ENCODE results near the gene RBM42.
A peak's percentile ranks its signal among the peaks of the same experiment; 100 is the strongest.

The RBM42 gene

DNA sequence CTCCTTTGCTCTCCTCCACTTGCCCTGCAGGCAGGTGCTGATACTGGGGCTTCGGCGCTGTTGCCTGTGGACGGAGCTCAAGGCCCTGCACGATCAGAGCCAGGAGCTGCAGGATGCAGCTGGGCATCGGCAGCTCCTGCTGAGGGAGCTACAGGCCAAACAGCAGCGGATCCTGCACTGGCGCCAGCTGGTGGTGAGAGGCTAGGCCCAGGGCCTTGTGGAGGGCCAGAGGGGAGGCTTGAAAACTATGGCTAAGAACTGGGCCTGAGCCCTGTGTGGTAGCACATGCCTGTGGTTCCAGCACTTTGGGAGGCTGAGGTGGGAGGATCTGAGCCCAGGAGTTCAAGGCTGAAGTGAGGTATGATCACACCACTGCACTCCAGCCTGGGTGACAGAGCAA lies 10.0 kb upstream of the RBM42 start:
- no peak for DNase-seq
- in situ Hi-C loops (cut with MboI; ENCODE audit: low pct_unique_long_range_greater_than_20kb, low sequenced_read_pairs): no loop called here

DNA sequence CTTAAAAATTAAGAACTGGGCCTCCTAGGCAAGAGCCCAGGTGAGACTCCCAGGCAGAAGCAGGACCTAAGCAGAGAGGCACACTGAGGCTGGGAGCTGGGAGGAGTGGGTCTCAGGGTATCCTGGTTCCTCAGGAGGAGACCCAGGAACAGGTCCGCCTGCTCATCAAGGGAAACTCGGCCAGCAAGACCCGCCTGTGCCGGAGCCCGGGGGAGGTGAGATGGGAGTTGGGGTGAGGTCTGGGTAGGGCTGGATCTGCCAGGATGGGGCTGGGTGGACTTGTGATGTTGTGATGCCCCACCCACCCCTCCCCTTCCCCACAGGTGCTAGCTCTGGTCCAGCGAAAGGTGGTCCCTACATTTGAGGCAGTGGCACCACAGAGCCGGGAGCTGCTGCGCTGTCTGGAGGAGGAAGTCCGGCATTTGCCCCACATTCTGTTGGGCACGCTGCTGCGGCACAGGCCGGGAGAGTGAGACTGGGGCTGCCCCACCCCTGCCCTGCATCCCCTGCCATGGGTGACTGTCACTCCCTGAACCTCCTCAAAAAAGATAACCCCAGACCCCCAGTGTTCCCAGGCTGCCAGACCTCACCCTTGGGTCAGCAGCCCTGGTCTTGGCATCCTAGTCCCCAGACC lies 9.4 kb upstream of the RBM42 start:
- in situ Hi-C loops (cut with MboI; ENCODE audit: low pct_unique_long_range_greater_than_20kb, low sequenced_read_pairs): no loop called here
- DNase-seq: no peak

DNA sequence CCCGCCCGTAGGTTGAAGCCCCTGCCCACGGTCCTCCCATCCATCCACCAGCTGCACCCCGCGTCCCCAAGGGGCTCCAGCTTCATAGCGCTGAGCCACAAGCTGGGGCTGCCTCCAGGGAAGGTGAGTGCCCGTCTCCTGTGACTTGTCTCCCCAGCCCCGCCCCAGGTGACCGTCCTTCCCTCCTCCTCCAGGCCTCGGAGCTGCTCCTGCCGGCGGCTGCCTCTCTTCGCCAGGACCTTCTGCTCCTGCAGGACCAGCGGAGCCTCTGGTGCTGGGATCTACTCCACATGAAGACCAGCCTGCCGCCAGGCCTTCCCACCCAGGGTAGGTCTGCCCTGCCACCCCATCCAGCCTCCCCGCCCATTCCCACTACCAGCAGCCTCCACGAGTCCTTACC lies 8.8 kb upstream of the RBM42 start:
- in situ Hi-C loops (cut with MboI; ENCODE audit: low pct_unique_long_range_greater_than_20kb, low sequenced_read_pairs): no loop called here
- no peak for DNase-seq

DNA sequence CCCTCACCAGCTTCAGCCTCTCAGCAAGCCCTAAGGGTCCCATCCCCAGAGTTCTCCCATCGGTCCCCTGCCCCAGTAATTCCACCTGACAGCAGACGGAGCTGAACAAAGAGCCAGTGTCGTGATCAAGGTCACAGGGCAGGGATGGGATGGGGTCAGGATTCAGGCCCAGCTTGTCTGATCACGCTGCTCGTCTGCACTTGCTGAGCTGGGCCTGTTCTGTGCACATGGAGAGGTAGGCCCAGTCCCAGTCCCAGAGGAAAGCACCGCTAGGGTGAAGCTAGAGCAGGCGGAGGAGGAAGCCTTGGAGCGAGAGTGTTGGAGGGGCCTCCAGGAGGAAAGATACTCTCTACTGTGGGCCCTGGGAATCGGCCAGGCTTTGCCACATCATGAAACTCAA lies 7.1 kb upstream of the RBM42 start:
- in situ Hi-C loops (cut with MboI; ENCODE audit: low pct_unique_long_range_greater_than_20kb, low sequenced_read_pairs): no loop called here
- DNase-seq: no peak

DNA sequence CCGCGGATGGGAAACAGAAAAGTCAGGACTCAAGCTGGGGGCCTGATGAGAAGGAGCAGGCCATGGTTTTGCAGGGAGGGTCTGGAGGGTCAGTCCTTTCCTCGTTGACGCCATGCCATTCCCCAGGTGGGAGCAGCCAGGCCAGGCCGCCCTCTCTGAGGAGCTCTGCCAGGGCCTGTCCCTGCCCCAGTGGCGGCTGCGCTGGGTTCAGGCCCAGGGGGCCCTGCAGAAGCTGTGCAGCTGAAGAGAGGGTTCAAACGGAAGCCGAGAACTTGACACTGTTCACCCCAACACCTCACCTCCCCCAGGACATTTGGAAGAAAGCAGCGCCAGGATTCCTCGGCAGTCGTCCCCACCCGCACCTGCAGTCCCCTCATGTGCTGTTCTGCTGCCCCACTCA lies 6.1 kb upstream of the RBM42 start:
- no peak for DNase-seq
- in situ Hi-C loops (cut with MboI; ENCODE audit: low pct_unique_long_range_greater_than_20kb, low sequenced_read_pairs): no loop called here

DNA sequence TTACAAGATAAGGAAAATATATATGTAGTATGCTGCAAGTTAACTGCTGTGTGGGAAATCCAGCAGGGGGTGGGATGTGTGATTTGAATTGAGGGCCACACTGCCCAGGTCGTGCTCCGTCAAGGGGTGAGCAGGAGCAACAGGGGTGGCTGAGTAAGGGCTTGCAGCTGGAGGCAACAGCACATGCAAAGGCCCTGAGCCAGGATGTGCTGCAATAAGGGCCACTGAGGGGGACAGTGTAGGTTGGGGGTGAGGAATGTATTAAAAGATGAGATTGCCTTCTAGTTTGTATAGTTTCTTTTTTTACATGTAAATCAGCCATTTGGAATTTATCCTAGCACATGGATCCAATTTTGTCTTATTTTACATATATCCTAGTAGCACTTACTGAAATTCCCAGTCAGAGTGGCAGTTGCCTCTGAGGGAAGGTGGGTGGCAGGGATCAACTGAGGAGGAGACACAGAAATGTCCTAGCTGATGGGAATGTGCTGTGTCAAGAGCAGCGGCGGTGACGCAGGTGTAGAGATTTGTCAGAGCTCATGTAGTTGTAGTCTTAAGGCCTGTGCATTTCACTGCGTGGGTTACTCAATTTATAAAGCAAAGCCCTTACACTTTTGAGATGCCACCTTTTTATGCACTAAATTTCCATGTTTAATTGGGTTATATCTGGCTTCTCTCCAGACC lies 5.4 kb upstream of the RBM42 start:
- DNase-seq: no peak
- in situ Hi-C loops (cut with MboI; ENCODE audit: low pct_unique_long_range_greater_than_20kb, low sequenced_read_pairs): no loop called here

DNA sequence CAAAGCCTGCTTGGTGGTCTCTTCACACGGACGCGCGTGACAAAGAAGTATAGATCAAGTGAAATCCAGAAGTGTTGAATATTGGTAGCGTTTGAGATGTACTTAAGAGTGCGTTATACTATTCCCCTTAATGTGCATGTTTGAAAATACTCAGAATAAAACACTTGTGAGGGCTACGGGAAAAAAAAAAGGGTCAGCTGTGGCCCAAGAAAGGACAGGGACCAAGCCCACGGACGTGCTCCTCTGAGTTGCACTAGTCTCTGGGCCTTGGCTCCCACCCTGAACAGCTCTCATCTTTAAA lies 622 bp upstream of the RBM42 start:
- no peak for DNase-seq
- in situ Hi-C loops (cut with MboI; ENCODE audit: low pct_unique_long_range_greater_than_20kb, low sequenced_read_pairs): no loop called here

DNA sequence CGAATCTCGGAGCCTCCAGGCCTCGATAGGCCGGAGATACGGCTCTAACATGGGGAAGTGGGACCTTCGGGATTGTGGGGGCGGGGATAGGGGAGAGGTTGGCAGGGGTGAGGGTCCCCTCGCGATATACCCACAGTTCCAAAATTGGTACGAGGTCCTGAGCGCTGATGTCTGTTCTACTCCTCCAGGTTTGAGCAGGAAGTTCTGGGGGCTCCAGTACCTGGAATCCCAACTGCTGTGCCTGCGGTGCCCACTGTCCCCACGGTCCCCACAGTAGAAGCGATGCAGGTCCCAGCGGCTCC lies 447 bp downstream of the RBM42 start:
- no peak for DNase-seq
- in situ Hi-C loops (cut with MboI; ENCODE audit: low pct_unique_long_range_greater_than_20kb, low sequenced_read_pairs): no loop called here

DNA sequence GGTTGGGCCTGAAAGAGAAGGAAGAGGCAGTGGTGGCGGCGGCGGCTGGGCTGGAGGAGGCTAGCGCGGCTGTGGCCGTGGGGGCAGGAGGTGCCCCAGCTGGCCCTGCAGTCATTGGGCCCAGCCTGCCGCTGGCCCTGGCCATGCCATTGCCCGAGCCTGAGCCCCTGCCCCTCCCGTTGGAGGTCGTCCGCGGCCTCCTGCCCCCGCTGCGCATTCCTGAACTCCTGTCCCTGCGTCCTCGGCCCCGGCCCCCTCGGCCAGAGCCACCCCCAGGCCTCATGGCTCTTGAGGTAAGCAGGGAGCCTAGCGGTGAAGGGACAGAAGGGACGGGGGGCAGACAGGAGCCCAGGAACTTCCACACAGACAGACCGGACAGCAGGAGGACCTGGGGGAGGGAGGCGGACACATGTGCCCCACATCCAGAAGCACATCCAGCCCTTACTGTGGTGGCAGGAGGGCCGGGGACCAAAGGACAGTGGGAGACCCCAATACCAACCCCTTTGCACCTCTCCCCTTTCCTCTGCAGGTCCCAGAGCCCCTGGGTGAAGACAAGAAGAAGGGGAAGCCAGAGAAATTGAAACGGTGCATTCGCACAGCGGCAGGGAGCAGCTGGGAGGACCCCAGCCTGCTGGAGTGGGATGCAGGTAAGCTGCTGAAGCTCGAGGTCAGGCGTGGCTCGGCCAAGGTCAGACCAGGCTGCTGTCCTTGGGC lies 5.0 kb downstream of the RBM42 start:
- in situ Hi-C loops (cut with MboI; ENCODE audit: low pct_unique_long_range_greater_than_20kb, low sequenced_read_pairs): no loop called here
- DNase-seq: no peak

DNA sequence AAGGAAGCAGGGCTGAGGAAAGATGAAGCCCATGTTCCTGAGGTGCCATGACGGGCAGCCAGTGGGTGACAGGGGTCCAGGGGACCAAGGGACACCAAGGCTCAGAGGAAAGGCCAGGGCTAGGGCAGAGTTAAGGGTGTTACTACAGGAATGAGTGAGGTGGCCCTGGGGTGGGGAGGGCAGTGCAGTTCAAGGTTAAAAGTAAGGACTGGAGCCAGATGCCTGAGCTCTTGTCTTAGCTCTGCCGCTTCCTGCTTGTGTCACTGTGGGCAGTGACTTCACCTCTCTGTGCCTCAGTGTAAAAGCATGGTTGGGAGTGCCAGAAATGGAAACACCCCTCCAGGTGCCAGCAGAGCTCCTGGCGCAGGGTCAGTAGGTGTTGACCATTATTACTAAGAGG lies 7.8 kb downstream of the RBM42 start:
- in situ Hi-C loops (cut with MboI; ENCODE audit: low pct_unique_long_range_greater_than_20kb, low sequenced_read_pairs): no loop called here
- DNase-seq: no peak

DNA sequence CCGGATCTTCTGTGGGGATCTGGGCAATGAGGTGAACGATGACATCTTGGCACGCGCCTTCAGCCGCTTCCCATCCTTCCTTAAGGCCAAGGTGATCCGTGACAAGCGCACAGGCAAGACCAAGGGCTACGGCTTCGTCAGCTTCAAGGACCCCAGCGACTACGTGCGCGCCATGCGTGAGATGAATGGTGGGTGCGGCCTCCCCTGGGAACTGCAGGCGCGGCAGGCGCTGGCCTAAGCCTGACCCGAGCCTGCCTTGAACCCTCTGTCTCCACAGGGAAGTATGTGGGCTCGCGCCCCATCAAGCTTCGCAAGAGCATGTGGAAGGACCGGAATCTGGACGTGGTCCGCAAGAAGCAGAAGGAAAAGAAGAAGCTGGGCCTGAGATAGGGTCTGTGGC lies 8.3 kb downstream of the RBM42 start:
- DNase-seq: no peak
- in situ Hi-C loops (cut with MboI; ENCODE audit: low pct_unique_long_range_greater_than_20kb, low sequenced_read_pairs): no loop called here

DNA sequence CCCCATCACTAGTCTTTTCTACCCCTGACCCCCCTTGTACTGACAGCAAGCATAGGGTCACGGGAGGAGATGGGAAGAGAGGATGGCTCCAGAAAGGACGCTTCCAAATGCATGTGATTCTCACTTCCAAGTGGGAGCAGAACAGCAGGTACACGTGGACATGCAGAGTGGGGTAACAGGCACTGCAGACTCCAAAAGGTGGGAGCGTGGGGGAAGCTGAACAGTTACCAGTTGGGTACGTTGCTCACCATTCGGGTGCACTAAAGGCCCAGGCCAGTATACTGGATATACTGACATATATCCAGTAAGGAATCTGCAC lies 10.4 kb downstream of the RBM42 start:
- in situ Hi-C loops (cut with MboI; ENCODE audit: low pct_unique_long_range_greater_than_20kb, low sequenced_read_pairs): no loop called here
- no peak for DNase-seq

DNA sequence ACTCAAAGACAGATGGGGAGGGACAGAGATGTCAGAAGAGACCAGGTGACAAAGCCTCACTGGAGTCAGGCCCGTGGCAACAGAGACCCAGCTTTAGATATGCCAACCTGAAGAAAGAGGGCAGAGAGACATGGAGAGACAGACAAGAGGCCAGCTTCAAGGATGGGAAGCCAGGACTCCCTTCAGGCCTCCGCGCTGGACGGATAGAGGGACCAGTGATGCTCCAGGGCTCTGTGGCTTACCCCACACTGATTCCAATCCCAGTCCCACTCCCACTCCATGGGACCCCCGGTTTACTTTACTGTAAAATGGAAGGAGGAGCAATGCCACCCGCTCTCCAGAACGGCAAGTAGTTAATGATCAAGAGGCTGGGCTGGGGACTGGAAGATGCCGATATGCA lies 11.0 kb downstream of the RBM42 start:
- in situ Hi-C loops (cut with MboI; ENCODE audit: low pct_unique_long_range_greater_than_20kb, low sequenced_read_pairs): no loop called here
- no peak for DNase-seq

DNA sequence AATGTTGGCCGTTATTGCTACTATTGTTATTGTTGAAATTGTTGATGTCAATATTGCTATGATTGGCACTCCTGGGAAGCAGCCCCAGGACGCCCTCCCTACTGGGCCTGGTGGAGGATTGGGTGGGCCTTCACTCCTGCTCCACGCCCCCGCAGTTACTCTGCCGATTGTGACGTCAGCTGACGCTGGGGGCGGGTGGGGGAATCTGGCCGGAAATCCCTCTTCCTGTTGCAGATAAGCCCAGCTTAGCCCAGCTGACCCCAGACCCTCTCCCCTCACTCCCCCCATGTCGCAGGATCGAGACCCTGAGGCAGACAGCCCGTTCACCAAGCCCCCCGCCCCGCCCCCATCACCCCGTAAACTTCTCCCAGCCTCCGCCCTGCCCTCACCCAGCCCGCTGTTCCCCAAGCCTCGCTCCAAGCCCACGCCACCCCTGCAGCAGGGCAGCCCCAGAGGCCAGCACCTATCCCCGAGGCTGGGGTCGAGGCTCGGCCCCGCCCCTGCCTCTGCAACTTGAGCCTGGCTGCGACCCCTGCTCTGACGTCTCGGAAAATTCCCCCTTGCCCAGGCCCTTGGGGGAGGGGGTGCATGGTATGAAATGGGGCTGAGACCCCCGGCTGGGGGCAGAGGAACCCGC lies 12.8 kb downstream of the RBM42 start, which contains the start of gene ETV2:
Gene ETV2 (plus strand): TSS at position 231 of the 637 bp plus-strand sequence. CDS start 716 bp downstream, outside the sequence.
- in situ Hi-C loops (cut with MboI; ENCODE audit: low pct_unique_long_range_greater_than_20kb, low sequenced_read_pairs): no loop called here
- no peak for DNase-seq

DNA sequence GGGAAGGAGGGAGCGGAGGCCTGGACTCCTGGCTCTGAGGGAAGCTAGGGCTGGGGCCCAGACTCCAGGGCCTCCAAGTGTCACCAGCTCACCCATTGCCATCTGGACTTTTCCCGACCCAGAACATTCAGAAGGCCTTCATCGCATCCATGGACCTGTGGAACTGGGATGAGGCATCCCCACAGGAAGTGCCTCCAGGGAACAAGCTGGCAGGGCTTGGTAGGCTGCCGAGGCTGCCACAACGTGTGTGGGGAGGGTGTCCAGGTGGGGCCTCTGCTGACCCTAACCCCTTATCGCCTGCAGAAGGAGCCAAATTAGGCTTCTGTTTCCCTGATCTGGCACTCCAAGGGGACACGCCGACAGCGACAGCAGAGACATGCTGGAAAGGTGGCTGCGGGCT lies 13.5 kb downstream of the RBM42 start:
- in situ Hi-C loops (cut with MboI; ENCODE audit: low pct_unique_long_range_greater_than_20kb, low sequenced_read_pairs): no loop called here
- DNase-seq: no peak

DNA sequence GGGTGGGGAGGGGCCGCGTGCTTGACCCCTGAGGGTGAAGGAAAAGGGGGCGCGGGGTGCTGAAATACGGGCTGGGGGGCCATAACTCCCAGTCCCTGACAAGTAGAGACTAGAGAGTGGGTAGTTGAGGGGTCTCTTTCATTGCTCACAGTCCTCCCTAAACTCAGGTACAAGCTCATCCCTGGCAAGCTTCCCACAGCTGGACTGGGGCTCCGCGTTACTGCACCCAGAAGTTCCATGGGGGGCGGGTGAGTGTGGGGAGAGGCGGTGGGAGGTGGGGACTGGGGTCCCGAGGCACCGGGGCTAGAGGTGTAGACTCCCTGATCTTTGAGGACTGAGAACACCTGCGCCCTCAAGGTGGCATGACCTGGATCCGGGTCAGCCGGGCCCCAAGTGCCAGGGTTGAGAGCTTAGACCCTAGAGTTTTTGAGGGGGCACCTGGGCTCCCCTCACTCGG lies 14.0 kb downstream of the RBM42 start:
- in situ Hi-C loops (cut with MboI; ENCODE audit: low pct_unique_long_range_greater_than_20kb, low sequenced_read_pairs): no loop called here
- no peak for DNase-seq

DNA sequence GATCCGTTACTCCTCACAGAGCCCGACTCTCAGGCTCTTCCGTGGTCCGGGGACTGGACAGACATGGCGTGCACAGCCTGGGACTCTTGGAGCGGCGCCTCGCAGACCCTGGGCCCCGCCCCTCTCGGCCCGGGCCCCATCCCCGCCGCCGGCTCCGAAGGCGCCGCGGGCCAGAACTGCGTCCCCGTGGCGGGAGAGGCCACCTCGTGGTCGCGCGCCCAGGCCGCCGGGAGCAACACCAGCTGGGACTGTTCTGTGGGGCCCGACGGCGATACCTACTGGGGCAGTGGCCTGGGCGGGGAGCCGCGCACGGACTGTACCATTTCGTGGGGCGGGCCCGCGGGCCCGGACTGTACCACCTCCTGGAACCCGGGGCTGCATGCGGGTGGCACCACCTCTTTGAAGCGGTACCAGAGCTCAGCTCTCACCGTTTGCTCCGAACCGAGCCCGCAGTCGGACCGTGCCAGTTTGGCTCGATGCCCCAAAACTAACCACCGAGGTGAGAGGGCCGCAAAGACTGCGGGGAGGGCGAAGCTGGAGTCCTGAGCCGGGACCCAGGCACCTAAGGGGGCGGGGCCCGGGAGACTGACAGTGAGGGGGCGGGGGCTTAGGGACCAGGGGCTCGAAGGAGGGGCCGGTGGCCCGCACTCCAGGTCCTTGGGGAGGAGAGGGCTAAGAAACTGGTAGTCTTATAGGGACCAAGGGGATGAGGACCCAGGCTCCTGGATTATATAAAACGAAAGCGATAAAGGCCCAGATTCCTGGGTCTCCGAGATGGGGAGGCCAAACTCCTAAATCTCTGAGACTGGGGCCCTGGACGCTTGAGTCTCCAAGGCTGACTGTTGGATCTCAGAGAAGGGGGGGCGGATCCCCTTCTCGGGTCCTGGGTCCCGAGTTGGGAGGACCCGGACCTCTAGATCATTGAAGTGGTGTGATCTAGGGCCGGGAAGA lies 14.7 kb downstream of the RBM42 start:
- DNase-seq: peak; percentile 90
- in situ Hi-C loops (cut with MboI; ENCODE audit: low pct_unique_long_range_greater_than_20kb, low sequenced_read_pairs): no loop called here

DNA sequence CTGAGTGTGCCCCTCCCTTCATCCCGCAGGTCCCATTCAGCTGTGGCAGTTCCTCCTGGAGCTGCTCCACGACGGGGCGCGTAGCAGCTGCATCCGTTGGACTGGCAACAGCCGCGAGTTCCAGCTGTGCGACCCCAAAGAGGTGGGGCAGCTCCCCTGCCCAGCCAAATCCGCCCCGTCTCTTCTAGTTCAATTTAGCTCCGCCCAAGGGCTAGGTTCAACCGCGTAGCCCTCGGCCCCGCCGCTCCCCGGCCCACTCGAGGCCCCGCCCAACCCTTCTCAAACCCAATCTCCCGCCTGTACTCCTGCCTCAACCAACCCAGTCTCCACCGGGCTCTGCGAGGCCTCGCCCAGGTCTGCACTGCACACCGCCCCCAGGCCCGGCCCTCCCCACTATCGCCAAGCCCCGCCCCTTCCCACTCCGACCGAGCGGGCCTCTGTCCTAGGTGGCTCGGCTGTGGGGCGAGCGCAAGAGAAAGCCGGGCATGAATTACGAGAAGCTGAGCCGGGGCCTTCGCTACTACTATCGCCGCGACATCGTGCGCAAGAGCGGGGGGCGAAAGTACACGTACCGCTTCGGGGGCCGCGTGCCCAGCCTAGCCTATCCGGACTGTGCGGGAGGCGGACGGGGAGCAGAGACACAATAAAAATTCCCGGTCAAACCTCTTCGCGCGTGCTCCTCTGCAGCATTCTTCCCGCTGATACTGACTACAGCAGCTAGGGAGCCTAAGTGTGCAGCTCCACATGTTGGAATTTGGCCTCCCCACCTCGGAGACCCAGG lies 15.6 kb downstream of the RBM42 start:
- in situ Hi-C loops (cut with MboI; ENCODE audit: low pct_unique_long_range_greater_than_20kb, low sequenced_read_pairs): no loop called here
- DNase-seq: peak; percentile 96
